Activated T-helper 2 cell treated with anti-CD3 and anti-CD28 coated beads, Interferon-gamma antibody, Interleukin-2, Interleukin-4, amounts not matched to agents 10 μg/mL and 5 μg/mL and 100 μg/mL, durations not matched to agents 14 hours and 24 hours and 36 hours (primary cell): ENCODE results near the gene CHRNA7. TPM values are rescaled to one million over a fixed set of nuclear protein-coding genes. Genes with fewer than 3 reads are reported as not detected.

ENCODE experiments used
- DNase-seq: peaks from one replicate; pipeline ENCODE4 v3.0.0; 2021; ENCODE audit warnings: low spot score
- H3K27ac Mint-ChIP-seq: one replicate; pipeline ENCODE4 v1.8.0; 2021; ENCODE audit warnings: mixed read lengths
- H3K27me3 Mint-ChIP-seq: one replicate; pipeline ENCODE4 v1.8.0; 2021; ENCODE audit warnings: low read depth, mixed read lengths
- H3K36me3 Mint-ChIP-seq: one replicate; pipeline ENCODE4 v1.8.0; 2021; ENCODE audit warnings: low read depth, mixed read lengths
- H3K4me1 Mint-ChIP-seq: one replicate; pipeline ENCODE4 v1.8.0; 2021; ENCODE audit warnings: low read depth, mixed read lengths
- H3K4me3 Mint-ChIP-seq: one replicate; pipeline ENCODE4 v1.8.0; 2021; ENCODE audit warnings: low read depth, mild to moderate bottlenecking, moderate library complexity, mixed read lengths
- H3K9me3 Mint-ChIP-seq: one replicate; pipeline ENCODE4 v1.8.0; 2021; ENCODE audit warnings: mixed read lengths
- intact Hi-C: fragments of 100-400 bp; cut with micrococcal nuclease; formaldehyde crosslinking; loops from one replicate; pipeline ENCODE4 v1.15.1; 2023
- total RNA-seq: library from RNA; stranded (reverse); gene quantifications from 2 replicates; pipeline ENCODE4 v1.2.3, GENCODE V29; 2022

The CHRNA7 gene
- total RNA-seq, 1 donor from 2014 or later, result 0.25 TPM

GRCh38 chr15:32113224-32113623, 82.9 kb downstream of the CHRNA7 start:
- Mint-ChIP-seq H3K9me3 (no peaks in the 10 kb centered on the region), H3K27me3 (no peaks in the 10 kb centered on the region), H3K36me3 (no peaks in the 10 kb centered on the region), H3K4me1 (no peaks in the 10 kb centered on the region), H3K4me3 (no peak overlapping the region), H3K27ac (no peak overlapping the region)
- no peak for DNase-seq
- intact Hi-C loops, result no loop called here

DNA sequence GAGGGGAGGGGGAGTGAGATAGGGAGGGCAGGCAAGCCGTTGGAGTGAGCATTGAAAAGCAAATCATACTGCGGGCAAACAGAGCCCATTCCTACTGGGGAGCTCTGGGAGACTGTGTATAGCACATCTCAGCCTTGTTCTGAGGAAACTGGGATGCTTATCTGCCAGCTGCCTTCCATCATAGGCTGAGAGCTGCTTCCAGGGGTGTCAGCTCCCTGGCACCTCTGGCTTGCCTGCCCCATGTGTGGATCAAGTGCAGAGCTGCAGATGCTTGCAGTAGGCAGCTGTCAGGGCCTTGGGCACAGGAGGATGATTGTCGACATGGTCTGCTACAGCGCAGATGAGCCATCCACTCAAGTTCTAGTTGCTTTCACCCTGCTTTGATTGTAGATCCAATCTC, 86.8 kb downstream of the CHRNA7 start:
- DNase-seq, result no peak
- Mint-ChIP-seq H3K27me3 (no peaks in the 10 kb centered on the region), H3K9me3 (no peaks in the 10 kb centered on the region), H3K27ac (no peak overlapping the region), H3K4me3 (no peak overlapping the region), H3K36me3 (no peaks in the 10 kb centered on the region), H3K4me1 (no peaks in the 10 kb centered on the region)
- intact Hi-C loops, result no loop called here

DNA sequence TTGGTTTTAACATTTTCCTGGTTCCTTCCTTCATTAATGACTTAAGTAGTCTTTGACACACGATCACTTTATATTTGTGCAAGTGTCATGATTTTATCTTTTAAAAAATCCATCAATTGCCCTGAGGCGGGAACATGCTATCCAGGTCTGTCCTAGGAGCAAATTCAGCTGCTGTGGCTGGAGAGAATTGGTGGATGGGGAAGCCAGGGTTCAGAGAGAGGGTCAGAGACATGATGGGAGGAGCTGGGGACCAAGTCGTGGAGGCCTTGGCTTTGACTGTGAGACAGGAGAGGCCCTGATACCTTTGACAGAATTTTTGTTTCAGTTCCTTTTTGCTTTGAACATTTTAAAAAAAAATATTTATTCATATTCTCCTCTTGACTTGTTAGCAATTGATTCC, 89.0 kb downstream of the CHRNA7 start:
- Mint-ChIP-seq H3K4me1 (no peaks in the 10 kb centered on the region), H3K27me3 (no peaks in the 10 kb centered on the region), H3K9me3 (no peaks in the 10 kb centered on the region), H3K4me3 (no peak overlapping the region), H3K36me3 (no peaks in the 10 kb centered on the region), H3K27ac (no peak overlapping the region)
- intact Hi-C loops, result no loop called here
- DNase-seq, result no peak

DNA sequence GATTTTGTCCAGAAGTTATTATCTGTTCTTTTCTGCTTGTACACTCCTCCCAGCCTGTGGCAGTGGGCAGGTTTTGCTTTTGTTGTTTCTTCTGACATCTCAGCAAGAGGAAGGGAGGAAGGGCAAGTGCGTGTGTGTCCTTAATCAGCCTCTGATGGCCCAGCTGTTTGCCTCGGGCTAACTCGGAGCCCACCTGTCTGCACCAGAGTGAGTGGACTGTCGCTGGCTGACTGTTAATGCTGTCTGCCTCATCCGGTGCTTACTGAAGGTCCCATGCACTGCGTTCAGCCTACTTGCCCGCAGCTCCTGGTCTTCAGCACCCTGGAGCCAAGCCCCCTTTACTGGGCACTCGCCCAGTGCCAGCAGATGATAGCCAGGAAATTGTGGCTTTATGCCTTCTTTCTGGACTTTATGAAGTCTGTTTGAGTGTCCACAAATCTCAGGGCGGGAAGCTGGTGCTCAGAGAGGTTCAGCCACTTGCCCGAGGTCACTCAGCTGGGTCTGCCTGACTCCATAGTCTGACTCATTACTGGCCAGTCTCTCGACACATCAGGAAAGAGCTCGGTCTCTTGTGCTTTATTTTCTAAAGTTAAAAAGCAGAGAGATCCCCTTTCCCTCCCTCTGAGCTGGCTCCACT, 89.5 kb downstream of the CHRNA7 start:
- intact Hi-C loops, result no loop called here
- Mint-ChIP-seq H3K4me1 (no peaks in the 10 kb centered on the region), H3K27me3 (no peaks in the 10 kb centered on the region), H3K36me3 (no peaks in the 10 kb centered on the region), H3K4me3 (no peak overlapping the region), H3K9me3 (no peaks in the 10 kb centered on the region), H3K27ac (no peak overlapping the region)
- DNase-seq, result no peak

- H3K4me3 Mint-ChIP-seq, result no peak overlapping the region
- H3K36me3 Mint-ChIP-seq, result no peaks in the 10 kb centered on the region
- H3K27me3 Mint-ChIP-seq, result no peaks in the 10 kb centered on the region
- intact Hi-C loops, result no loop called here
- no peaks in the 10 kb centered on the region for H3K4me1 Mint-ChIP-seq
- H3K27ac Mint-ChIP-seq, result no peak overlapping the region
- DNase-seq, result no peak
- H3K9me3 Mint-ChIP-seq, result no peaks in the 10 kb centered on the region
Measured at GRCh38 chr15:32120577-32121383, 90.5 kb downstream of the CHRNA7 start.

DNA sequence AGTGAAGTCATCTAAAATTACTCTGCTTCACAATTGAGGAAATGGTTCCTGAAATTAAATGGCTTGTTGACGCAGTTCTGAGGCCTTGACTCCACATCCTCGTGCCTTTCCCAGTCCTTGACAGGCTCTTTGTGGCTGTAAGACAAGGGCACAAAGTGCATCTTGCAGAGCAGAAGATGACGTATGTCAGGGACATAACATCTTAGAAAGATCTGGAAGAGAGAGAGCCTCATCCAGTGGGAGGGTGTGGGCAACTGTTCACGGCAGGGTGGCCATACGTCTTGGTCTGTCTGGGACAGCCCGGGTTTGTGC, 91.0 kb downstream of the CHRNA7 start:
- H3K27ac Mint-ChIP-seq, result no peak overlapping the region
- DNase-seq, result no peak
- H3K4me1 Mint-ChIP-seq, result no peaks in the 10 kb centered on the region
- no peaks in the 10 kb centered on the region for H3K27me3 Mint-ChIP-seq
- no peaks in the 10 kb centered on the region for H3K36me3 Mint-ChIP-seq
- no peaks in the 10 kb centered on the region for H3K9me3 Mint-ChIP-seq
- H3K4me3 Mint-ChIP-seq, result no peak overlapping the region
- intact Hi-C loops, result no loop called here

DNA sequence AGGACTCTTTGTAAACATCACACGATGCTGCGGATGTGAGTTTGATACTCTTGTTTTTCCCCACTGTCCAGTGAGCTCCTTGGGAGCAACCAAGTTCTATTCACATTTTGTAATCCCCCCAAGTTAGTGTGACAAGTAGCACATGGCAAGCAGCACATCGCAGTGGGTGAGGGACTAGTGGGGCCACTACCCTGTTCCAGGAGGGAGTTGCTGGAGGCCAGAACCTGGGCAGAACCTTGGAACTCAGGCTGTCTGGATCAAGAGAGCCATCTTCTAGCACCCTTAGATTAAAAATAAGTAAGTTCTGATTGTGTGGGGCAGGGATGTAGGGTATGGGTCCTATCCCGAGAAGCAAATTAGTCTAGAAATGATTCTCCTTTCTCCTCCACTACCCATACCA, 91.7 kb downstream of the CHRNA7 start:
- no peak overlapping the region for H3K27ac Mint-ChIP-seq
- H3K9me3 Mint-ChIP-seq, result no peaks in the 10 kb centered on the region
- no peaks in the 10 kb centered on the region for H3K36me3 Mint-ChIP-seq
- intact Hi-C loops, result no loop called here
- no peak overlapping the region for H3K4me3 Mint-ChIP-seq
- H3K27me3 Mint-ChIP-seq, result no peaks in the 10 kb centered on the region
- no peak for DNase-seq
- H3K4me1 Mint-ChIP-seq, result no peaks in the 10 kb centered on the region

DNA sequence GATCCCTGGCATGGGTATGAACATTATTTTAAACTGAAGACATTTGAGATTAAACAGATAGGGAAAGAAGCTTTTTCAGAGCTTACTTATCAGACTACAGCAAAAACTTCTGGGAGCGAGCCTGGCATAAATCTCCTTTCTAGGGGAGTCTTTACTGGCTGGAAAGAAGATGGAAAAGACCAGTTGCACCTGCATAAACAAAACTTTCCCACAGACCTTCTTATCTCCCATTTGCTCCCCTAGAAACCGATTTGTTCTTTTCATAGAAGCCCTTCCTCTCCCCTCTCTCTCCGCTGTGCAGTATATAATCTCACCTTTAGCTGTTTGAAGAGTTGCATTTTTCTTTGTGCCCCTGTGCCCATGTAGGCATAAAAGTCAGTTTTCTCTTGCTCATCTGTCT, 93.2 kb downstream of the CHRNA7 start:
- DNase-seq, result no peak
- H3K27me3 Mint-ChIP-seq, result no peaks in the 10 kb centered on the region
- H3K27ac Mint-ChIP-seq, result no peak overlapping the region
- no peaks in the 10 kb centered on the region for H3K36me3 Mint-ChIP-seq
- H3K4me3 Mint-ChIP-seq, result no peak overlapping the region
- no peaks in the 10 kb centered on the region for H3K4me1 Mint-ChIP-seq
- intact Hi-C loops, result no loop called here
- no peaks in the 10 kb centered on the region for H3K9me3 Mint-ChIP-seq

DNA sequence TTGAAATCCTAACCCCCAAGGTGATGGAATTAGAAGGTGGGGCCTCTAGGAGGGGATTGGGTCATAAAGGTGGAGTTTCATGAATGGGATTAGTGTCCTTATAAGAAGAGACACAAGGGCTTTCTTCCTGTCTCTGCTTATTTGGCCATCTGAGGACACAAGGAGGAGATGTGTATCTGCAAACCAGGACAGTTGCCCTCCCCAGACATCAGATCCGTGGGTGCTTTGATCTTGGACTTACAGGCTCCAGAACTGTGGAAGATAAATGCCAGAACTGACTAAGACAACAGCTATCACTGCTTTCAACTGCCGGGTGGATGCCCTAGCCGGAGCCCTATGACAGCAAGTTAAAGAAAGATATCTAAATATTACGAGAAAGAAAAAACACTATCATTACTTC, 94.4 kb downstream of the CHRNA7 start:
- H3K36me3 Mint-ChIP-seq, result no peaks in the 10 kb centered on the region
- H3K27me3 Mint-ChIP-seq, result peaks cover 2% of the 10 kb centered on the region
- intact Hi-C loops, result no loop called here
- H3K9me3 Mint-ChIP-seq, result no peaks in the 10 kb centered on the region
- no peak overlapping the region for H3K4me3 Mint-ChIP-seq
- H3K27ac Mint-ChIP-seq, result no peak overlapping the region
- H3K4me1 Mint-ChIP-seq, result no peaks in the 10 kb centered on the region
- no peak for DNase-seq

DNA sequence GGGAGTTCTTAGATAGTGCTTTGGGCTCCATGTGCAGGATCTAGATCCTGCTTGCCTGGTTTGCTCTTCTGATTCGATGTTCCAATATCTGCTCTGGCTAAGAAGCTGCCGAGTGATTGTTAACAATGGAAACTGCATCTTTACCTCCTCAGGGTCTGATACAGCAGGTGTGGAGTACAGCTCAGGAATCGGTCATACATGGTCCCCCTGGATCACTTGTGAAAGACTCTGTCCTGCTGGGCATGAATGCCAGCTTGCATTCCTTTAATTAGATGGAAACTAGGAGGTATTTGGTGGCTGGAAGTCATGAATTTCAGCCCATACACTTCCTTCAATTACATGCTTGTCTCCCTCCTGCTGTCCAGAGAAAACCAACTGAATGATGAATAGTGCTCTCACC, 95.3 kb downstream of the CHRNA7 start:
- Mint-ChIP-seq H3K9me3 (no peaks in the 10 kb centered on the region), H3K4me3 (no peak overlapping the region), H3K27ac (no peak overlapping the region), H3K36me3 (no peaks in the 10 kb centered on the region), H3K4me1 (no peaks in the 10 kb centered on the region), H3K27me3 (peaks cover 2% of the 10 kb centered on the region)
- DNase-seq, result no peak
- intact Hi-C loops, result no loop called here

DNA sequence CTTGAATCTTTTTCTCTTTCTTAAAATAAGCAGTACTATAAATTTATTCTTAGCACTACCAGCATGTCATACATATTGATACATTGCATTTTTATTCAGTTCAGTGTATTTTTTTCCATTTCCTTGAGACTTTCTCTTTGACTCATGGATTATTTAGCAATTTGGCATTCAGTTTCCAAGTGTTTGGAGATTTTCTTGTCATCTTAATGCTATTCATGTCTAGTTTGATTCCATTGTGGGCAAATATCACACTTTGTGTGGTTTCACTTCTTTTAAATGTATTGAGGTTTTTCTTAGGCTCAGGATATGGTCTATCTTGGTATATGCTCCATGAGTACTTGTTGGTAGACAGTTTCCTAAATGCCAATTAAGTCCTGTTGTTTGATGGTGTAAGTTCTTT, 99.5 kb downstream of the CHRNA7 start:
- Mint-ChIP-seq H3K27me3 (peaks cover 2% of the 10 kb centered on the region), H3K36me3 (no peaks in the 10 kb centered on the region), H3K4me1 (no peaks in the 10 kb centered on the region), H3K27ac (no peak overlapping the region), H3K9me3 (no peaks in the 10 kb centered on the region), H3K4me3 (no peak overlapping the region)
- no peak for DNase-seq
- intact Hi-C loops, result no loop called here

- no peak for DNase-seq
- H3K4me3 Mint-ChIP-seq, result no peak overlapping the region
- H3K9me3 Mint-ChIP-seq, result no peaks in the 10 kb centered on the region
- H3K4me1 Mint-ChIP-seq, result no peaks in the 10 kb centered on the region
- H3K27me3 Mint-ChIP-seq, result peaks cover 2% of the 10 kb centered on the region
- intact Hi-C loops, result no loop called here
- no peak overlapping the region for H3K27ac Mint-ChIP-seq
- no peaks in the 10 kb centered on the region for H3K36me3 Mint-ChIP-seq
Measured at GRCh38 chr15:32130823-32131222, 100.5 kb downstream of the CHRNA7 start.

DNA sequence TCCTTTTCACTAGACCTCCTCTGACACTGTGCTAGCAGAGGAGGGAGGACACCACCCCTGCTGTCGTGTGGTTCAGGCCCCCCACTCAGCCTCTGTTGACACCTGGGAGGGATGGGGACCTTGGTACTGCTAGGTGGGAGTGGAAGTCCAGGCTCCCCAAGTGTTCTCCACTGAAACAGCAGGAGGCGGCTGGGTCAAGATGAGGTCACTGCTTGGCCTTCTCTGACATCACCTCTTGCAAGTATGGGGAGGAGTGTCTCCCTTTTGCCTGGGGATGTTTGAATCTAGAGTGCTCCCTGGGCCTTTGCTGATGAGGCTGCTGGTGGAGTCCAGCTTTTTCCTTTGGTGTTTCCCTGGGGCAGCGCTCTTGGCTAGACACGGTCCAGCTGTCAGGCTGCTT, 101.5 kb downstream of the CHRNA7 start:
- no peaks in the 10 kb centered on the region for H3K36me3 Mint-ChIP-seq
- no peak for DNase-seq
- intact Hi-C loops, result no loop called here
- H3K4me3 Mint-ChIP-seq, result no peak overlapping the region
- H3K4me1 Mint-ChIP-seq, result no peaks in the 10 kb centered on the region
- no peaks in the 10 kb centered on the region for H3K9me3 Mint-ChIP-seq
- no peak overlapping the region for H3K27ac Mint-ChIP-seq
- H3K27me3 Mint-ChIP-seq, result peaks cover 2% of the 10 kb centered on the region
